ENCODE results near the gene STRIT1.
"Not testable (repeated sequence)": the region's sequence is repeated elsewhere in the genome, so short reads cannot be mapped to it uniquely, and the experiment has no call there.

The STRIT1 gene

GRCh38 chr3:155312781-155313180 lies 19.3 kb upstream of the STRIT1 start:
- no peak for DNase-seq

- no peak for DNase-seq
Observed at GRCh38 chr3:155309581-155309980, 16.1 kb upstream of the STRIT1 start.

GRCh38 chr3:155308831-155309230 lies 15.3 kb upstream of the STRIT1 start:
- no peak for DNase-seq

- DNase-seq: no peak
Observed at GRCh38 chr3:155307183-155307582, 13.7 kb upstream of the STRIT1 start.

- DNase-seq: no peak
Observed at GRCh38 chr3:155304394-155304793, 10.9 kb upstream of the STRIT1 start.

- no peak for DNase-seq
Observed at GRCh38 chr3:155303540-155304097, 10.1 kb upstream of the STRIT1 start.

GRCh38 chr3:155302891-155303290 lies 9.4 kb upstream of the STRIT1 start:
- DNase-seq: no peak

GRCh38 chr3:155302481-155302880 lies 9.0 kb upstream of the STRIT1 start:
- DNase-seq: no peak

- DNase-seq: no peak
Observed at GRCh38 chr3:155297100-155297499, 3.6 kb upstream of the STRIT1 start.

GRCh38 chr3:155296413-155296812 lies 2.9 kb upstream of the STRIT1 start:
- DNase-seq: no peak

GRCh38 chr3:155292693-155293092 lies 790 bp downstream of the STRIT1 start:
- DNase-seq: no peak

- no peak for DNase-seq
Observed at GRCh38 chr3:155292133-155292532, 1.4 kb downstream of the STRIT1 start.

- no peak for DNase-seq
Observed at GRCh38 chr3:155286736-155287135, 6.7 kb downstream of the STRIT1 start.

- no peak for DNase-seq
Observed at GRCh38 chr3:155285936-155286335, 7.5 kb downstream of the STRIT1 start.

- no peak for DNase-seq
Observed at GRCh38 chr3:155283092-155284056, 10.1 kb downstream of the STRIT1 start.

- no peak for DNase-seq
Observed at GRCh38 chr3:155282385-155283091, 10.9 kb downstream of the STRIT1 start.

GRCh38 chr3:155281912-155282311 lies 11.6 kb downstream of the STRIT1 start:
- no peak for DNase-seq

GRCh38 chr3:155276089-155276488 lies 17.4 kb downstream of the STRIT1 start:
- not testable (repeated sequence) for DNase-seq

- DNase-seq: not testable (repeated sequence)
Observed at GRCh38 chr3:155275159-155275754, 18.2 kb downstream of the STRIT1 start.

GRCh38 chr3:155274435-155274834 lies 19.0 kb downstream of the STRIT1 start:
- DNase-seq: not testable (repeated sequence)

GRCh38 chr3:155271343-155271613 lies 22.2 kb downstream of the STRIT1 start:
- DNase-seq: no peak

GRCh38 chr3:155270485-155271342 lies 22.8 kb downstream of the STRIT1 start:
- DNase-seq: no peak

GRCh38 chr3:155270063-155270462 lies 23.4 kb downstream of the STRIT1 start:
- DNase-seq: no peak
